ENCODE data around the gene PIP5K1B. TPM values are rescaled to one million over a fixed set of nuclear protein-coding genes. Genes with fewer than 3 reads are reported as not detected.

Gene PIP5K1B
- total and polyA plus RNA-seq, 2 of the 13 experiments (the other 11 are each of a cell fraction or from before 2014, with no cell fraction given) = 15.8 to 17.5 TPM

DNA sequence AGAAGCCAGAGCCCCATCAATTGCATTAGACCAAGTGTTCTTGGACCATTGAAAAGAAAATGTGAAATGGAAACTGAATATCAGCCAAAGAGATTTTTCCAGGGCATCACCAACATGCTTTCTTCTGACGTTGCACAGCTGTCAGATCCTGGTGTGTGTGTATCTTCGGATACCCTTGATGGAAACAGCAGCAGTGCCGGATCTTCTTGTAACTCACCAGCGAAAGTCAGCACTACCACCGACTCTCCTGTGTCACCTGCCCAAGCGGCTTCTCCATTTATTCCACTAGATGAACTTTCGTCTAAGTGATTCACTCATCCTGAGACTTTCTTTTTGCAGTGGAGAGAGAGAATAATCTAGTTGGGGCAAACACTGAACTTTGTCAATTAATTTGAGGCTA, 75.7 kb downstream of the PIP5K1B start:
- WGBS (ENCODE audit: low lambda C conversion rate) = 11% methylated on average over 7 of the region's 7 CpGs
- no peak for FAIRE-seq
- POLR2A ChIA-PET = no interaction called here

More for the DNA sequence above, 75.7 kb downstream of the PIP5K1B start:
- intact Hi-C loops (cut with micrococcal nuclease; ENCODE audit: unreplicated experiment) (loop anchor here (1.0 to 5.0 kb wide), 3 partner anchors 37 to 196 kb away; no protein-coding TSS in a partner anchor), in situ Hi-C loops (cut with HindIII; ENCODE audit: extremely low pct_ligation_motif_present, low pct_unique_long_range_greater_than_20kb) (loop anchor here (5.0 to 10.0 kb wide), 2 partner anchors 73 to 184 kb away; partner anchors contain the start of gene PIP5K1B)
- peak overlapping the region; percentile 95 for H3K27ac ChIP-seq (ENCODE audit: extremely low read length, insufficient read depth, low read length)
- peak overlapping the region; percentile 90 for H3K9ac ChIP-seq (ENCODE audit: insufficient read depth, low read depth, low read length)
- TF ChIP-seq RARA (CRISPR knock-in tag; IDR thresholded peaks at IDR 0.05) = no peak
- TF ChIP-seq POGZ (CRISPR knock-in tag; IDR thresholded peaks at IDR 0.05) = no peak
- no peak for TF ChIP-seq ZFAT (CRISPR knock-in tag; conservative IDR thresholded peaks at IDR 0.05)
- no peak for TF ChIP-seq ZFX (CRISPR knock-in tag; IDR thresholded peaks at IDR 0.05; ENCODE audit: low read depth)
- TF ChIP-seq ZNF75D (CRISPR knock-in tag; IDR thresholded peaks at IDR 0.05; ENCODE audit: borderline replicate concordance) = no peak
- TF ChIP-seq TBL1XR1 (IDR thresholded peaks at IDR 0.05; ENCODE audit: borderline replicate concordance, low read length, partially characterized antibody) = no peak
- no peak for TF ChIP-seq SALL2 (CRISPR knock-in tag; IDR thresholded peaks at IDR 0.05)
- no peak for TF ChIP-seq HDAC2 (CRISPR knock-in tag; IDR thresholded peaks at IDR 0.05)
- no peak for TF ChIP-seq SRY (CRISPR knock-in tag; IDR thresholded peaks at IDR 0.05)
- TF ChIP-seq RBM22 (optimal IDR thresholded peaks at IDR 0.05; ENCODE audit: low read length) = no peak
- no peak for TF ChIP-seq ZNF326 (CRISPR knock-in tag; IDR thresholded peaks at IDR 0.05; ENCODE audit: borderline replicate concordance)
- no peak for TF ChIP-seq YEATS2 (CRISPR knock-in tag; IDR thresholded peaks at IDR 0.05; ENCODE audit: borderline replicate concordance)
- TF ChIP-seq, protein P1, sequence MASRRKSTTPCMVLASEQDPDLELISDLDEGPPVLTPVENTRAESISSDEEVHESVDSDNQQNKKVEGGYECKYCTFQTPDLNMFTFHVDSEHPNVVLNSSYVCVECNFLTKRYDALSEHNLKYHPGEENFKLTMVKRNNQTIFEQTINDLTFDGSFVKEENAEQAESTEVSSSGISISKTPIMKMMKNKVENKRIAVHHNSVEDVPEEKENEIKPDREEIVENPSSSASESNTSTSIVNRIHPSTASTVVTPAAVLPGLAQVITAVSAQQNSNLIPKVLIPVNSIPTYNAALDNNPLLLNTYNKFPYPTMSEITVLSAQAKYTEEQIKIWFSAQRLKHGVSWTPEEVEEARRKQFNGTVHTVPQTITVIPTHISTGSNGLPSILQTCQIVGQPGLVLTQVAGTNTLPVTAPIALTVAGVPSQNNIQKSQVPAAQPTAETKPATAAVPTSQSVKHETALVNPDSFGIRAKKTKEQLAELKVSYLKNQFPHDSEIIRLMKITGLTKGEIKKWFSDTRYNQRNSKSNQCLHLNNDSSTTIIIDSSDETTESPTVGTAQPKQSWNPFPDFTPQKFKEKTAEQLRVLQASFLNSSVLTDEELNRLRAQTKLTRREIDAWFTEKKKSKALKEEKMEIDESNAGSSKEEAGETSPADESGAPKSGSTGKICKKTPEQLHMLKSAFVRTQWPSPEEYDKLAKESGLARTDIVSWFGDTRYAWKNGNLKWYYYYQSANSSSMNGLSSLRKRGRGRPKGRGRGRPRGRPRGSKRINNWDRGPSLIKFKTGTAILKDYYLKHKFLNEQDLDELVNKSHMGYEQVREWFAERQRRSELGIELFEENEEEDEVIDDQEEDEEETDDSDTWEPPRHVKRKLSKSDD (CRISPR knock-in tag; IDR thresholded peaks at IDR 0.05; ENCODE audit: low read depth) = no peak
- no peak for TF ChIP-seq RBAK (CRISPR knock-in tag; IDR thresholded peaks at IDR 0.05)
- no peak for TF ChIP-seq ZNF549 (CRISPR knock-in tag; IDR thresholded peaks at IDR 0.05)
- TF ChIP-seq, protein P2, sequence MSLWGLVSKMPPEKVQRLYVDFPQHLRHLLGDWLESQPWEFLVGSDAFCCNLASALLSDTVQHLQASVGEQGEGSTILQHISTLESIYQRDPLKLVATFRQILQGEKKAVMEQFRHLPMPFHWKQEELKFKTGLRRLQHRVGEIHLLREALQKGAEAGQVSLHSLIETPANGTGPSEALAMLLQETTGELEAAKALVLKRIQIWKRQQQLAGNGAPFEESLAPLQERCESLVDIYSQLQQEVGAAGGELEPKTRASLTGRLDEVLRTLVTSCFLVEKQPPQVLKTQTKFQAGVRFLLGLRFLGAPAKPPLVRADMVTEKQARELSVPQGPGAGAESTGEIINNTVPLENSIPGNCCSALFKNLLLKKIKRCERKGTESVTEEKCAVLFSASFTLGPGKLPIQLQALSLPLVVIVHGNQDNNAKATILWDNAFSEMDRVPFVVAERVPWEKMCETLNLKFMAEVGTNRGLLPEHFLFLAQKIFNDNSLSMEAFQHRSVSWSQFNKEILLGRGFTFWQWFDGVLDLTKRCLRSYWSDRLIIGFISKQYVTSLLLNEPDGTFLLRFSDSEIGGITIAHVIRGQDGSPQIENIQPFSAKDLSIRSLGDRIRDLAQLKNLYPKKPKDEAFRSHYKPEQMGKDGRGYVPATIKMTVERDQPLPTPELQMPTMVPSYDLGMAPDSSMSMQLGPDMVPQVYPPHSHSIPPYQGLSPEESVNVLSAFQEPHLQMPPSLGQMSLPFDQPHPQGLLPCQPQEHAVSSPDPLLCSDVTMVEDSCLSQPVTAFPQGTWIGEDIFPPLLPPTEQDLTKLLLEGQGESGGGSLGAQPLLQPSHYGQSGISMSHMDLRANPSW (CRISPR knock-in tag; IDR thresholded peaks at IDR 0.05; ENCODE audit: borderline replicate concordance) = no peak
- no peak for TF ChIP-seq EZH2 (conservative IDR thresholded peaks at IDR 0.05; ENCODE audit: low read depth, low read length)
- no peak for TF ChIP-seq JUNB (CRISPR knock-in tag; IDR thresholded peaks at IDR 0.05; ENCODE audit: borderline replicate concordance)
- no peak for TF ChIP-seq ZSCAN25 (CRISPR knock-in tag; IDR thresholded peaks at IDR 0.05)
- H3K4me2 ChIP-seq (ENCODE audit: low read depth, low read length) = peak overlapping the region; percentile 95
- H3K36me3 ChIP-seq (replicated peaks in 1 of 2; ENCODE audit: control insufficient read depth in 1 of 2, insufficient read depth in 2 of 2, low read length in 2 of 2) = peaks cover 0 to 6% of the 10 kb centered on the region in 2 experiments; a peak in 1 of 5 replicates
- H3K4me3 ChIP-seq (replicated peaks in 1 of 3; ENCODE audit: insufficient read depth in 1 of 3, low read depth in 2 of 3, low read length in 3 of 3) = peak overlapping the region; percentile 75 to 95 (median 78)
- TSS peak; percentile 45 for BruUV-seq (replicated peaks)
- no peaks in the 10 kb centered on the region; a peak in 1 of 5 replicates for H3K27me3 ChIP-seq (ENCODE audit: control insufficient read depth in 1 of 2, insufficient read depth in 2 of 2, low read length in 2 of 2)
- ATAC-seq (peak; percentile 39), DNase-seq (ENCODE audit: low spot score) (peak; percentile 5)
- H3K4me1 ChIP-seq (ENCODE audit: insufficient read depth, low read length) = peaks cover 53% of the 10 kb centered on the region
- no peak overlapping the region for H2AFZ ChIP-seq (ENCODE audit: low read length)
- no peaks in the 10 kb centered on the region for H3K9me3 ChIP-seq (ENCODE audit: low read length)
- H3K79me2 ChIP-seq (ENCODE audit: insufficient read depth, low read length) = peaks cover 51% of the 10 kb centered on the region
- H4K20me1 ChIP-seq (ENCODE audit: insufficient read depth, low read length) = peaks cover 10% of the 10 kb centered on the region
- CTCF ChIA-PET (ENCODE audit: low intra/inter-chr PET ratio, low total read pairs) = interaction anchor here (1.8 kb wide), 1 partner anchor 197 kb away, joined by 6 read pairs; no protein-coding TSS in a partner anchor
